NCI-H460 (cell line): ENCODE measurements around the gene CCDC85C. TPM values are rescaled to one million over a fixed set of nuclear protein-coding genes. Genes with fewer than 3 reads are reported as not detected.

Source experiments
- DNase-seq: peaks from one replicate; pipeline ENCODE4 v3.0.0-alpha.2; 2016; ENCODE audit warnings: low read depth; ENCODE audit errors: extremely low read depth
- total RNA-seq: library from RNA; depleted of rRNA; stranded (reverse); fragments of >200 nt; shearing (Covaris generic); gene quantifications from 2 replicates; pipeline ENCODE4 v1.2.3, GENCODE V29; 2014

Gene CCDC85C
- total RNA-seq, 1 experiment from 2014 or later, result 7.2 TPM

DNA sequence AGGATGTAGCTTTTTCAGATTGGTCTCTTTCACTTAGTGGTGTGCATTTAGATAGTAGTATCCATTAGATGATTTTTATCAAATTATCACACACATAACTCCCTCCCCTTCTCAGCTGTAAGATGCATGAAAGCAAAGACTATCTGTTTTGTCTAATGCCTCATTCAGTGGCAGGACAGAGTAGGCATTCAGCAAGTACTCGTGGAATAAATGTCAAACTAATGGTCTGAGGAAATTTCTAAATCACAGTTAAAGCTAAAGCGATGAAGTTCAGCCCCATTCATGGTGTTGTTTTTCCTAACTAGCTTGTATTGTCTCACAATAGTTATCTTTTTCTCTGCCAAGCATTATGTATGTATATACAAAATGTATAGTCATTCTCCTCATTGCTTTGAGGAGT lies 106.7 kb downstream of the CCDC85C start:
- DNase-seq, result no peak

DNA sequence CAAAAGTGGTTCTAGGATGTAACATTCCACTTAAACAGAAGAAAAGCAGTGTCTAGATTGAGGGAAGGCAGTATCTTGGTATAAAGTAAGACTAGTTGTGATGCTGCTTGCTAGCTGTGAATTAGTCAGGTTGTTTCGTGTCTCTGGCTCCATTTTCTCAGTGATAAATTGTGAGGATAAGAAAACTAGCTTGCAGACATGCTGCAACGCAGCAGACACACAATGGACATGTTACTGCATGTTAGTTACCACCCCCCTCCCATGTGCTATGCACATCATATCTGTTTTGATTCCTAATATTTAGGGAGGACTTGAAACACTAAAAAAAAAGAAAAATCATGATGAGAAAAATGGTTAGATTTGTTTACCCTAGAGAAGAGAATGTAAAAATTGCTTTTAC lies 119.9 kb downstream of the CCDC85C start:
- DNase-seq, result no peak

DNA sequence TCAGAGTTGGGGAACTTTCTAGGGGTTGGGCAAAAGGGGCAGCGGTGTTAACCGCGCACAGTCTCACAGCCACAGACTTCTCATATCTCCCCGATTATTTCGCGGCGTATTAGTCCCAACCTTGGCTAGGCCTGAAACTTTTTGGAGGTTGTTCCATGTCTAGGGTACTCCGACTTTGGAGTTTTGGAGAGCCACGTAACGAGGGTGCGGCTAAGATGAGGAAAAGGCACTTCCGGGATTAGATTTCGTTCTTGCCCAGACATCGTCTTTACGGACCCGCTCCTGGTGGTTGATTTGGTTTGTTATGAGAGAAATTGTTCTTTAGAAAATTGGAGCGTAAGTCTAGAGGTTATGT lies 122.3 kb downstream of the CCDC85C start:
- no peak for DNase-seq

- peak; percentile 99 for DNase-seq
Measured at GRCh38 chr14:99480917-99481744, 122.9 kb downstream of the CCDC85C start, which contains the start of gene CCNK. Gene CCNK, plus strand, starts transcription at chr14:99481409. Its CDS starts 11,269 bp downstream, at chr14:99492678.

DNA sequence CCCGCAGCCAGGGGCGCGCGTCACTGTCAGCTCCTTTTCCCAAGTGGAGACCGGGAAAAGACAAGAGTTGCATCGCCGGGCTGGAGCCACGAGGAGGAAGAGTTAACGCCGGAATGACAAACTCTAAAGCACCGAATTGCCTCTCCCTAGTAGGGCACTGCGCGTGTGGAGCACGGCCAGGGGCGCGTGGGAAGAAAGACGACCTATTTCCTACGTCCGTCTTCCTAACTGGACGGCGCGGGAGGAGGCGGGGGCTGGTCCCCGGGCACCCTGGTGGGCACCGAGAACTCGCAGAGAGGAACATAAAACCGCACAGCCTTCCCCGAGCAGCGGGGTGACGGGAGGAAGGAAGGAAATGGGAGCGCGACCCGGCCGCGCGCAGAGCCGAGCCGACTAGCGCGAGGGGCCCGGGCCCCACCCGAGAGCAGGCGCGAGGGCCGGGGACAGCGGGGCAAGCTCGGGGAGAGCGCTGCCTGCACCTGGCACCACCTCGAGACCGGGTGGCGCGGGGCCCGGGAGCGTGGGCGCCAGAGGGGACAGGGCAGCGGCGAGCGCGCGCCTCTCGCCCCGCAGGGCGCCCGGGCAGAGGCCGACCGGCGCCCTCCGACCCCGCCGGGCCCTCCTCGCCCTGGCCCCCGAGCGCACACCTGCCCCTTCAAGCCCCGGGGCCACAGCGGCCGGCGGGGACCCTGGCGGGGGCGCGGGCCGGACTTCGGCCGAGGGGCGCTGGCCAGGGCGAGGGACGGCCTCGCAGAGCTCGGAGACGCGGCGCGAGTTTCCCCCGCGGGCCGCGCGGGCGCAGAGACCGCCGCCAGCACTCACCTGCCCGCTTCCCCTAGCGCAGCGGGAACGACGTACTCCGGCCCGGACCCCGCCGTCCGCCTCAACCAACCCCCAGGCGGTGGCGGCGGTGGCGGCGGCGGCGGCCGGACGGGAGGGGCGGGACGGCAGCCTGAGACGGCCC lies 123.8 kb downstream of the CCDC85C start, which contains the start of gene SETD3:
TSS of gene SETD3 (minus strand) at position 954 of the 964 bp plus-strand sequence. CDS start 15,054 bp downstream, outside the sequence.
- DNase-seq, result no peak

GRCh38 chr14:99479160-99479905 lies 124.7 kb downstream of the CCDC85C start:
- no peak for DNase-seq

DNA sequence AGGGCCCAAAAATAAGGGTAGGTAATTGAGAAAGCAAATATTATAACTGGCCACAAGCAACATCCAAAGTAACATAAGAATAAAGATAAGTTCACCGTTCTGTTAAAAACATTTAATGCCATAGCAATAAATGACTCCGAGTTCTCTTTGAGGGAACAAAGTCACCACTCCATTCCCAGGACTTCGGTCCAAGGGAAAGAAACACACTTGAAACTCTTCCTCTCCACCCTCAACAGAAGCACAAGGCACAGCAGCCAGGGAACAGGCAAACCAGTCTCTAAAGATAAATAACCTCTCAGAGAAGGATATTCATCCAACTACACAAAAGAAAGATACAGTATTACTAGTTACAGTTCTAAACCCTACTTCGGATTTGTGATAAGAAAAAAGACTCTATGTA lies 125.9 kb downstream of the CCDC85C start:
- DNase-seq, result no peak

DNA sequence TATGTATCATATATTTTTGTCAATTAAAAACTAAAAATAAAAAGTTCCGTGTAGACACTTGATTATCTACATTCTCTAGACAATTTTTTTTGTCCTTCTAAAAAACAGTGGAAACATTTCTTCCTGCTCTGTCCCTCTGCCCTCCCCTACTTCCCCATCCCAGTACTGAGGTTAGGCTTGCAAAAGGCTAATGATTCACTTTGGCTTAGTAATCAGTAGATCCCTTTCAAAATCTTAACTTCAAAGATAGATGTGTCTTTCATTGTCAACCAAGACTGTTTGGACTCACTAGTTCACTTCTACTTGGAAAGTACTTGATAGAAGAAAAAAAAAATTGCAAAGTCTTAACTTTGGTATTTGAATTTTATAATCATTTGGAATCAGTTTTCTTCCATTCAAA lies 127.1 kb downstream of the CCDC85C start:
- no peak for DNase-seq

- DNase-seq, result no peak
Measured at GRCh38 chr14:99475660-99476059, 128.3 kb downstream of the CCDC85C start.

DNA sequence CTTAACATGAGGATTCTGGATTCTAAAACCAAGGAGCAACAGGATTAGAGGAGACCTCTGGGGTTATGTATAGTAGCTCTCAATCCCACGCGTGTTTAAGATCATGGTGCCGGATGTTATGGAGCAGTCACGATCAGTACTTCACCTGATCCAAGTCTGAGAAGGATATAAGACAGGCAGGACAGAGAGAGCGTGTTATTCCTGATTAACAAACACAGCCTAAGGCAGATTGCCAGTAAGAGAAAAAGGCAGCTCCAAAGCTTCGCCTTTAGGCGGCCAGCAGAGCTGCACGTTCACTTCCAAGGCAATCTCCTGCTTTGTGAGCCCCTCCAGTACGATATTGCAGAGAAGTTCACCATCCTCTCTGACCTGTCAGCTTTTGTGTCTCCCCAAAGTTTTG lies 128.8 kb downstream of the CCDC85C start:
- no peak for DNase-seq

DNA sequence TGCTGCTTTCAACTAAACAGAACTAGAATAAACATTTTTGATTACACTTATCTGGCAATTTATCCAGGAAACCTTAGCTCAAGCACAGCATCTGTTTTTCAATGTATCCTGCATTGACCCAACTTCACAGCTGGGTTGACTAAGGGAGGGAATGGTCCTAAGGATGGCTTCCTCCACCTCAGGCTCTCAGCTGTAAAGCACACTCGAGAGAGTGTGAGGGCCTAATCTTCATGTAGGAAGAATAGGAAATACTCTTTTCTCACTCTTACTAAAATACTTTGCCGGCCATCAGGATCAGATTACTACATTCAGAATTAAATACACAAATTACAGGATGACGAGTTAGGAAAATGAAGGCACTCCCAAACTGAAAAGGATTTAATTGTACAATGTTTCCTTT lies 130.5 kb downstream of the CCDC85C start:
- no peak for DNase-seq

DNA sequence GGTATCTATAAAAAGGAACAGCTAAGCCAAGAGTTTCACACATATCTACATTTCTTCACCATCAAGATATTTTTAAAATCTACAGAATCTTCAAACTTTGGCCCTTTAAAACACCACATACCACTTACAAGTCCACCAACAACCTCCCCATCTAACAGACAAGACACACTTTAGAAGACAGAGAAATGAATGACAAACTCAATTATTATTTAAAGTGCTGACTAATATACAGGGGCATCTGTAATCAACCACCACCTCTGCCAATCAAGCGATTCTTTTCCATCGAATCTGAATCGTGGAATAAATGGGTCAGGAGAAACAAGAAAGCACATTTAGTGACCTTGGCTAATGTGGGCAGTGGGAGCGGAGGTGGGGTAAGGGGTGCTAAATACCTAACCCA lies 131.1 kb downstream of the CCDC85C start:
- DNase-seq, result no peak

DNA sequence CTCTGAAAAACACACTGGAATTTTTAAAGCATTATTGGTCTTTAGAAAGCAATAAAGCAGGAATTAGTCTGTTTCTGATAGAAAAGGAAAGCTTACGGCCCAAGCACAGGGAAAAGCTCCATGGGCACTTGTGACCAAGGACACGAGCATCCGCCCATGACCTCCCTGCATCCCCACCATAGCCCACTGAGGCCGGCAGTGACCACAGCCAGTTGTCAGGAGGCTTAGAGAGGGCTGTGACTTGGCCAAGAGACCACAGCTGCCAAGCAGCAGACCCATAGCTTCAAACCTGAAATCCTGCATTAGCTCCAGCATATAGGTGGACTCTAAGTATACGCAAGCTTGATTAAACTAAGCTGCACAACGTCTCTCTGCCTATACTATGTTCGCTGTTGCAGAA lies 132.3 kb downstream of the CCDC85C start:
- DNase-seq, result no peak

DNA sequence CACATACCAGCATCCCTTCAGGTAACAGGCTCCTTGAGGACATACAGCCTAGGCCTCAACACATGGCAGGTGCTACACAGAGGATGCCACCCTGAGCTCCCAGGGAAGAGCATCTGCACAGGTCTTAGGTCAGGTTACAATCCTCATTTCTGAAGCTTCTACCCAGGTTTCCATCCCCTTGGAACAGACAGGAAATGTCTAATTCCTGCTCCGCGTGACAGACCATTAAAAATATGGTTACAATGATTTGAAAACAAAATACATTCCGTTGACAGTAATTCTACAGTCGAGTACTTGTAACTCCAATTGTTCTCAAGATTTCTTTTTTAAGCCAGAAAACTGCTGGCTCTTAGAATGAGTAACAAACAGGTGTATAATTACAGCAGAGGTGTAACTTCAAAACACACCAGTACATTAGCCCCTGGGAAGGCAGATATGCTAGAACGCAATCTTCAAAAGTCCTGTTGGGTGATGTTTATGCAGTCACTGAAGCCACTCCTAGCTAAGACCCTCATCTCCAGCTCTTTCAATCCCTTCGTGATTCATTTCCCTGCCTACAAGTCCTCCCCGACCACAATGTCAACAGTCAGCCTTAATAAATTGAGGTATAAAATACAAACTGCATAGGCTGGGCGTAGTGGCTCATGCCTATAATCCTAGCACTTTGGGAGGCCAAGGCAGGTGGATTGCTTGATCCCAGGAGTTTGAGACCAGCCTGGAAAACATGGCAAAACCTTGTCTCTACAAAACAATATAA lies 135.0 kb downstream of the CCDC85C start:
- no peak for DNase-seq

GRCh38 chr14:99468081-99468480 lies 135.9 kb downstream of the CCDC85C start:
- no peak for DNase-seq

GRCh38 chr14:99467336-99468078 lies 136.5 kb downstream of the CCDC85C start:
- DNase-seq, result no peak

DNA sequence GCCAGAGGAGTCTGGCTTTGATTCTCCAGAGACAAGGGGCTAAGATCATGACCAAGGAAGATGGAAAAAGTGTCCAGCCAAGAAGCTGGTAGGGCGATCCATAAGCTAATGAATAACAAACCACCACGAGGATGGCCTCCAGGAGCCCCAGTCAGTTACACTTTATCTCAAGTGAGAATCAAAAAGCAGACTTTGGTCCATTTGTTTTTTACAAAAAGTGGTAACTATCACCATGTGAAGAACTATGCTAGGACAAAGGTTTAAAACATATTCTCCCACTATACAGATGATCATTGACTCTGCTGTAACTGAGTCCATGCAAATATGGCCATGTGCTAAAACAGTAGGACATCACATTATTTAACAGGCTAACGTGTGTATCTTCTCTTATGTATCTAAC lies 137.2 kb downstream of the CCDC85C start:
- no peak for DNase-seq

- DNase-seq, result no peak
Measured at GRCh38 chr14:99465288-99465687, 138.7 kb downstream of the CCDC85C start.

- DNase-seq, result no peak
Measured at GRCh38 chr14:99463974-99464373, 140.0 kb downstream of the CCDC85C start.
